Neutrophil (primary cell): Measurements from ENCODE around the gene VPS39.

Source experiments
- H3K27ac ChIP-seq: fragments of 200-600 bp; sonication (generic); 2 replicates; pipeline ENCODE4 v1.5.1; 2016; ENCODE audit warnings: mild to moderate bottlenecking, moderate library complexity
- H3K27me3 ChIP-seq: fragments of 200-600 bp; sonication (generic); 2 replicates; pipeline ENCODE4 v1.6.0; 2016; ENCODE audit warnings: mild to moderate bottlenecking
- H3K36me3 ChIP-seq: fragments of 200-600 bp; sonication (generic); 2 replicates; pipeline ENCODE4 v1.5.1; 2017
- H3K4me1 ChIP-seq, 2 experiments: fragments of 200-600 bp in 1 of 2; sonication (generic) in 1 of 2; 1 replicate in 1 of 2; 2 replicates in 1 of 2; pipeline versions ENCODE4 v1.5.1 to v1.6.1; 2013 to 2016; ENCODE audit warnings: low read depth in 1 of 2, low read length in 1 of 2, mild to moderate bottlenecking in 1 of 2, moderate library complexity in 1 of 2; ENCODE audit not compliant: control insufficient read depth in 1 of 2, insufficient read depth in 1 of 2
- H3K4me3 ChIP-seq, 2 experiments: fragments of 200-600 bp in 1 of 2; sonication (generic) in 1 of 2; 1 replicate in 1 of 2; 2 replicates in 1 of 2; pipeline ENCODE4 v1.5.1; 2013 to 2016; ENCODE audit warnings: low read depth in 1 of 2, low read length in 1 of 2, mild to moderate bottlenecking in 1 of 2, moderate library complexity in 1 of 2
- H3K9me3 ChIP-seq: fragments of 200-600 bp; sonication (generic); 2 replicates; pipeline ENCODE4 v1.5.1; 2016
- TF ChIP-seq, protein P1 (sequence below): fragments of 200-600 bp; sonication (generic); IDR thresholded peaks from 2 replicates; pipeline ENCODE4 v1.5.1; 2016; ENCODE audit warnings: antibody characterized with exemption

Gene VPS39

GRCh38 chr15:42190370-42190769 is 17.7 kb downstream of the VPS39 start:
- Histone ChIP-seq H3K4me1 (no peaks in the 10 kb centered on the region), H3K4me3 (no peak overlapping the region), H3K27me3 (no peaks in the 10 kb centered on the region), H3K27ac (no peak overlapping the region), H3K36me3 (peaks cover 86% of the 10 kb centered on the region), H3K9me3 (no peaks in the 10 kb centered on the region)
- TF ChIP-seq, protein P1, sequence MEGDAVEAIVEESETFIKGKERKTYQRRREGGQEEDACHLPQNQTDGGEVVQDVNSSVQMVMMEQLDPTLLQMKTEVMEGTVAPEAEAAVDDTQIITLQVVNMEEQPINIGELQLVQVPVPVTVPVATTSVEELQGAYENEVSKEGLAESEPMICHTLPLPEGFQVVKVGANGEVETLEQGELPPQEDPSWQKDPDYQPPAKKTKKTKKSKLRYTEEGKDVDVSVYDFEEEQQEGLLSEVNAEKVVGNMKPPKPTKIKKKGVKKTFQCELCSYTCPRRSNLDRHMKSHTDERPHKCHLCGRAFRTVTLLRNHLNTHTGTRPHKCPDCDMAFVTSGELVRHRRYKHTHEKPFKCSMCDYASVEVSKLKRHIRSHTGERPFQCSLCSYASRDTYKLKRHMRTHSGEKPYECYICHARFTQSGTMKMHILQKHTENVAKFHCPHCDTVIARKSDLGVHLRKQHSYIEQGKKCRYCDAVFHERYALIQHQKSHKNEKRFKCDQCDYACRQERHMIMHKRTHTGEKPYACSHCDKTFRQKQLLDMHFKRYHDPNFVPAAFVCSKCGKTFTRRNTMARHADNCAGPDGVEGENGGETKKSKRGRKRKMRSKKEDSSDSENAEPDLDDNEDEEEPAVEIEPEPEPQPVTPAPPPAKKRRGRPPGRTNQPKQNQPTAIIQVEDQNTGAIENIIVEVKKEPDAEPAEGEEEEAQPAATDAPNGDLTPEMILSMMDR = no peak

DNA sequence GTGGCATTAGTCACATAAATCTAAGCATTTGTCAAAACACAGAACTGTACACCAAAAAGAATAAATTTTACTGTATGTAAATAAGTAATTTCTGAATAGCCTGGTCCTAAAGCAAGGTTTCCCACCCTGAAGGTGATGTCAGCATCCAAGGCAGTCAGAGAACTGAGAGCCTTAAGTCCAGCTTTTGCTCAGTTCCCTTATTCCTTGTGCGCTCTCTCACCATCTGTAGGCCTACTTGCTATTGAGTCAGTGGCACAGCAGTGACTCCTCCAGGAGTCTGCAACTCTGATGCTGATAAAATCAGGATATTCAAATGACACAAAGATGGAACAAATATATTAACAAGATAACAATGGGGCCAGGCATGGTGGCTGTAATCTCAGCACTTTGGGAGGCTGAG is 22.3 kb downstream of the VPS39 start:
- no peaks in the 10 kb centered on the region for H3K4me1 ChIP-seq
- H3K27me3 ChIP-seq = no peaks in the 10 kb centered on the region
- H3K27ac ChIP-seq = no peak overlapping the region
- no peaks in the 10 kb centered on the region for H3K9me3 ChIP-seq
- peaks cover 97% of the 10 kb centered on the region for H3K36me3 ChIP-seq
- TF ChIP-seq, protein P1 = no peak
- H3K4me3 ChIP-seq = no peak overlapping the region

- Histone ChIP-seq H3K4me3 (no peak overlapping the region), H3K27me3 (no peaks in the 10 kb centered on the region), H3K27ac (peak overlapping the region; percentile 31), H3K36me3 (peaks cover 97% of the 10 kb centered on the region), H3K9me3 (no peaks in the 10 kb centered on the region), H3K4me1 (no peaks in the 10 kb centered on the region)
- TF ChIP-seq, protein P1 = no peak
These were observed 23.4 kb downstream of the VPS39 start for GRCh38 chr15:42184736-42185135.

GRCh38 chr15:42184296-42184695 is 23.8 kb downstream of the VPS39 start:
- TF ChIP-seq, protein P1 = no peak
- Histone ChIP-seq H3K27ac (peak overlapping the region; percentile 31), H3K4me1 (no peaks in the 10 kb centered on the region), H3K27me3 (no peaks in the 10 kb centered on the region), H3K9me3 (no peaks in the 10 kb centered on the region), H3K4me3 (no peak overlapping the region), H3K36me3 (peaks cover 97% of the 10 kb centered on the region)

DNA sequence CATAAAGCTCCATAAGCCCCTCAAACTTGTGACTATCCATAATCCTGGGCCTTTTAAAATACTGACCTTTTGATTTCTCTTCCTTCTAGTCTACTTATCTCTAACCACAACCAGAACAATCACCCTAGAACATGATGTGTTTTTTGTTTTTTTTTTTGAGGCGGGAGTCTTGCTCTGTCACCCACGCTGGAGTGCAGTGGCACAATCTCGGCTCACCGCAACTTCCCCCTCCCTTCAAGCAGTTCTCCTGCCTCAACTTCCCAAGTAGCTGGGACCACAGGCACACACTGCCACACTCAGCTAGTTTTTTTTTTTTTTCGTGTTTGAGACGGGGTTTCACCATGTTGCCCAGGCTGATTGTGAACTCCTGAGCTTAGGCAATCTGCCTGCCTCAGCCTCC is 25.1 kb downstream of the VPS39 start:
- peaks cover 97% of the 10 kb centered on the region for H3K36me3 ChIP-seq
- H3K4me1 ChIP-seq = no peaks in the 10 kb centered on the region
- TF ChIP-seq, protein P1 = no peak
- H3K9me3 ChIP-seq = no peaks in the 10 kb centered on the region
- peak overlapping the region; percentile 59 for H3K27ac ChIP-seq
- no peaks in the 10 kb centered on the region for H3K27me3 ChIP-seq
- no peak overlapping the region for H3K4me3 ChIP-seq
